KMS-11 (cell line): ENCODE results near the gene GOSR1.
"Not testable (repeated sequence)": the region's sequence is repeated elsewhere in the genome, so short reads cannot be mapped to it uniquely, and the experiment has no call there.

Experiments used
- H2AFZ ChIP-seq: fragments of 200-600 bp; sonication (generic); 2 replicates; pipeline ENCODE4 v1.6.1; 2016; ENCODE audit warnings: antibody characterized with exemption, mixed run types, low read depth
- H3K27ac ChIP-seq: fragments of 200-600 bp; sonication (generic); 2 replicates; pipeline ENCODE4 v1.6.1; 2016; ENCODE audit warnings: mild to moderate bottlenecking, mixed run types
- H3K27me3 ChIP-seq: fragments of 200-600 bp; sonication (generic); 2 replicates; pipeline ENCODE4 v1.6.1; 2017; ENCODE audit warnings: mild to moderate bottlenecking, low read depth, mixed run types, moderate library complexity; ENCODE audit not compliant: insufficient read depth
- H3K36me3 ChIP-seq: fragments of 200-600 bp; sonication (generic); 2 replicates; pipeline ENCODE4 v1.6.1; 2017; ENCODE audit warnings: mild to moderate bottlenecking, mixed run types; ENCODE audit not compliant: insufficient read depth
- H3K4me1 ChIP-seq: fragments of 200-600 bp; sonication (generic); 2 replicates; pipeline ENCODE4 v1.6.1; 2016; ENCODE audit warnings: mild to moderate bottlenecking, low read depth, mixed run types; ENCODE audit not compliant: poor library complexity, severe bottlenecking
- H3K4me2 ChIP-seq: fragments of 200-600 bp; sonication (generic); 2 replicates; pipeline ENCODE4 v1.7.0; 2016; ENCODE audit warnings: mild to moderate bottlenecking, mixed run types
- H3K4me3 ChIP-seq: fragments of 200-600 bp; sonication (generic); IDR thresholded peaks from 2 replicates; pipeline ENCODE4 v1.6.1; 2017; ENCODE audit warnings: low read depth, low read length, mixed read lengths; ENCODE audit not compliant: insufficient read depth
- H3K79me2 ChIP-seq: fragments of 200-600 bp; sonication (generic); 2 replicates; pipeline ENCODE4 v1.6.1; 2016; ENCODE audit warnings: low read depth, mixed run types; ENCODE audit not compliant: insufficient read depth
- H3K9ac ChIP-seq: fragments of 200-600 bp; sonication (generic); 2 replicates; pipeline ENCODE4 v1.6.1; 2016; ENCODE audit warnings: mild to moderate bottlenecking, mixed run types
- H4K20me1 ChIP-seq: fragments of 200-600 bp; sonication (generic); 2 replicates; pipeline ENCODE4 v1.6.1; 2016; ENCODE audit warnings: mild to moderate bottlenecking, mixed run types; ENCODE audit not compliant: insufficient read depth
- CTCF ChIP-seq: fragments of 200-600 bp; sonication (generic); conservative IDR thresholded peaks from 2 replicates; pipeline ENCODE4 v1.6.1; 2017; ENCODE audit warnings: low read depth, mild to moderate bottlenecking, antibody characterized with exemption, low read length, moderate library complexity, mixed read lengths

Gene GOSR1

GRCh38 chr17:30552994-30553566, 75.9 kb downstream of the GOSR1 start:
- Histone ChIP-seq H4K20me1 (no peaks in the 10 kb centered on the region), H3K27me3 (no peaks in the 10 kb centered on the region), H3K27ac (no peak overlapping the region), H3K4me2 (no peak overlapping the region), H2AFZ (no peak overlapping the region), H3K9ac (no peak overlapping the region), H3K36me3 (no peaks in the 10 kb centered on the region), H3K79me2 (no peaks in the 10 kb centered on the region), H3K4me3 (no peak overlapping the region), H3K4me1 (no peaks in the 10 kb centered on the region)
- no peak for TF ChIP-seq CTCF

- not testable (repeated sequence) for H4K20me1 ChIP-seq, H3K36me3 ChIP-seq, H3K4me1 ChIP-seq, H3K9ac ChIP-seq, H3K27me3 ChIP-seq, H3K4me2 ChIP-seq, H3K79me2 ChIP-seq, H3K27ac ChIP-seq, H3K4me3 ChIP-seq, H2AFZ ChIP-seq
These were observed 76.7 kb downstream of the GOSR1 start for GRCh38 chr17:30553823-30554440.

GRCh38 chr17:30554839-30555751, 77.9 kb downstream of the GOSR1 start:
- TF ChIP-seq CTCF, result no peak
- Histone ChIP-seq H3K4me2 (no peak overlapping the region), H3K27me3 (no peaks in the 10 kb centered on the region)

DNA sequence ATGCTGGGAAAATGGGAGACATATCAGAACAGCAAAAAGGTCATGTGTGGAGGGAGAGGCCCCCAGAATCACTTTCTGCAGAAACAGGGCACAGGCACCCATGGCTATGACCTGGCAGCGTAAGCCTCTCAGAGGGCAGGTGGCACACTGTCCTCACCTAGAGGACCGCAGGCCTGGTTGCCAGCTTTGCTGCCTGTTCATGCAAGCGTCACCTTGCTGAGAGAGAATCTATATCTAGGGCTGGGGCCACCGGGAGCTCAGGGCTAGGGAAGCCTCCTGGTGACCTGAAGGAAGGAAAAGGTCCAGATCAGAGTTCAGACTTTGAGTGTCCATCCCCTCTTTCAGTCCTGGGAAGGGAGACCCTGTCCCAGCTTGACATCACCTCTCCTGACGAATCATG, 78.7 kb downstream of the GOSR1 start:
- no peak overlapping the region for H3K9ac ChIP-seq
- no peak overlapping the region for H3K4me3 ChIP-seq
- H3K79me2 ChIP-seq, result no peaks in the 10 kb centered on the region
- no peaks in the 10 kb centered on the region for H4K20me1 ChIP-seq
- H3K27ac ChIP-seq, result no peak overlapping the region
- H3K4me1 ChIP-seq, result no peaks in the 10 kb centered on the region
- H3K4me2 ChIP-seq, result no peak overlapping the region
- H2AFZ ChIP-seq, result no peak overlapping the region
- TF ChIP-seq CTCF, result no peak
- no peaks in the 10 kb centered on the region for H3K36me3 ChIP-seq
- H3K27me3 ChIP-seq, result no peaks in the 10 kb centered on the region

More at GRCh38 chr17:30554839-30555751, 77.9 kb downstream of the GOSR1 start:
- Histone ChIP-seq H3K27ac (no peak overlapping the region), H3K4me3 (no peak overlapping the region), H2AFZ (no peak overlapping the region), H4K20me1 (no peaks in the 10 kb centered on the region), H3K79me2 (no peaks in the 10 kb centered on the region), H3K9ac (no peak overlapping the region), H3K36me3 (no peaks in the 10 kb centered on the region), H3K4me1 (no peaks in the 10 kb centered on the region)
